Measurements from ENCODE around the gene PPID.
"Not testable (repeated sequence)": the region's sequence is repeated elsewhere in the genome, so short reads cannot be mapped to it uniquely, and the experiment has no call there.

DNA sequence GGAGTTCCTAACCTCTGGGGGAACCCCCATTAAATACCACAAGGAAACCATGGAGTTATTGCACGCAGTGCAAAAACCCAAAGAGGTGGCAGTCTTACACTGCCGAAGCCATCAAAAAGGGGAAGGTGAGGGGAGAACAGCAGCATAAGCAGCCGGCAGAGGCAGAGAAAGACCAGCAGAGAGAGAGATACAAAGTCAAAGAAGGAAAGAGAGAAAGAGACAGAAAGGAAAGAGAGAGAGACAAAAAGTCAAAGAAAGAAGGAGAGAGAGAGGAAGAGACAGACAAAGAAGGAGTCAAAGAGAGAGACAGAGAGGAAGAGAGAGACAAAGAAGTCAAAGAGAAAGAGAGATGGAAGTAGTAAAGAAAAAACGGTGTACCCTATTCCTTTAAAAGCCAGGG is 59.9 kb downstream of the PPID start:
- TF ChIP-seq, protein P1, sequence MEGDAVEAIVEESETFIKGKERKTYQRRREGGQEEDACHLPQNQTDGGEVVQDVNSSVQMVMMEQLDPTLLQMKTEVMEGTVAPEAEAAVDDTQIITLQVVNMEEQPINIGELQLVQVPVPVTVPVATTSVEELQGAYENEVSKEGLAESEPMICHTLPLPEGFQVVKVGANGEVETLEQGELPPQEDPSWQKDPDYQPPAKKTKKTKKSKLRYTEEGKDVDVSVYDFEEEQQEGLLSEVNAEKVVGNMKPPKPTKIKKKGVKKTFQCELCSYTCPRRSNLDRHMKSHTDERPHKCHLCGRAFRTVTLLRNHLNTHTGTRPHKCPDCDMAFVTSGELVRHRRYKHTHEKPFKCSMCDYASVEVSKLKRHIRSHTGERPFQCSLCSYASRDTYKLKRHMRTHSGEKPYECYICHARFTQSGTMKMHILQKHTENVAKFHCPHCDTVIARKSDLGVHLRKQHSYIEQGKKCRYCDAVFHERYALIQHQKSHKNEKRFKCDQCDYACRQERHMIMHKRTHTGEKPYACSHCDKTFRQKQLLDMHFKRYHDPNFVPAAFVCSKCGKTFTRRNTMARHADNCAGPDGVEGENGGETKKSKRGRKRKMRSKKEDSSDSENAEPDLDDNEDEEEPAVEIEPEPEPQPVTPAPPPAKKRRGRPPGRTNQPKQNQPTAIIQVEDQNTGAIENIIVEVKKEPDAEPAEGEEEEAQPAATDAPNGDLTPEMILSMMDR (IDR thresholded peaks at IDR 0.05; ENCODE audit: extremely low read depth in 1 of 2, insufficient read depth in 1 of 2, low read depth in 1 of 2, low read length in 2 of 2), result not testable (repeated sequence)
- TF ChIP-seq POLR2A (IDR thresholded peaks at IDR 0.05; ENCODE audit: low read depth, low read length); EZH2 (IDR thresholded peaks at IDR 0.05; ENCODE audit: borderline replicate concordance, low read depth, low read length, severe bottlenecking); MYC (IDR thresholded peaks at IDR 0.05; ENCODE audit: low read depth, low read length); POLR2AphosphoS5 (IDR thresholded peaks at IDR 0.05; ENCODE audit: insufficient read depth, low read depth, low read length); JUN (IDR thresholded peaks at IDR 0.05; ENCODE audit: borderline replicate concordance, insufficient read depth, insufficient read length, low read depth); GATA2 (IDR thresholded peaks at IDR 0.05; ENCODE audit: insufficient read depth, insufficient read length, low read depth, low read length); FOS (IDR thresholded peaks at IDR 0.05; ENCODE audit: borderline replicate concordance, insufficient read depth, low read length): not testable (repeated sequence)
- TF ChIP-seq, protein P2, sequence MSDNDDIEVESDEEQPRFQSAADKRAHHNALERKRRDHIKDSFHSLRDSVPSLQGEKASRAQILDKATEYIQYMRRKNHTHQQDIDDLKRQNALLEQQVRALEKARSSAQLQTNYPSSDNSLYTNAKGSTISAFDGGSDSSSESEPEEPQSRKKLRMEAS (IDR thresholded peaks at IDR 0.05; ENCODE audit: insufficient read depth, insufficient read length), result not testable (repeated sequence)

Measured in endothelial cell of umbilical vein (primary cell).